Ishikawa (cell line): ENCODE measurements around the gene MYO7A.

Experiments
- CREB1 ChIP-seq: IDR thresholded peaks from 2 replicates; pipeline ENCODE4 v1.6.1; 2012; ENCODE audit warnings: low read depth
- EP300 ChIP-seq: IDR thresholded peaks from 2 replicates; pipeline ENCODE4 v1.6.1; 2012; ENCODE audit warnings: borderline replicate concordance
- FOXM1 ChIP-seq: IDR thresholded peaks from 2 replicates; pipeline ENCODE4 v1.6.1; 2012; ENCODE audit warnings: low read depth, borderline replicate concordance
- MAX ChIP-seq: IDR thresholded peaks from 2 replicates; pipeline ENCODE4 v1.6.1; 2012
- REST ChIP-seq: IDR thresholded peaks from 2 replicates; pipeline ENCODE4 v1.6.1; 2012; ENCODE audit warnings: low read depth, mild to moderate bottlenecking

- TF ChIP-seq CREB1 (no peak), EP300 (no peak), MAX (no peak), FOXM1 (no peak), REST (no peak)
Measured at GRCh38 chr11:77155556-77156130, 27.6 kb downstream of the MYO7A start.
